Left ventricle myocardium inferior (tissue), 1 donor: ENCODE results near the gene MYOC. TPM values are rescaled to one million over a fixed set of nuclear protein-coding genes. Genes with fewer than 3 reads are reported as not detected.

Experiments
- DNase-seq: peaks from one replicate; pipeline ENCODE4 v3.0.0-alpha.2; 2020
- H3K27ac ChIP-seq: fragments of 200-600 bp; replicated peaks from 2 replicates; pipeline ENCODE4 v1.8.0; 2021
- H3K27me3 ChIP-seq: fragments of 200-600 bp; 2 replicates; pipeline ENCODE4 v1.8.0; 2021; ENCODE audit warnings: low read depth
- H3K36me3 ChIP-seq: fragments of 200-600 bp; 2 replicates; pipeline ENCODE4 v1.8.0; 2021
- H3K4me1 ChIP-seq: fragments of 200-600 bp; 2 replicates; pipeline ENCODE4 v1.8.0; 2021
- H3K4me3 ChIP-seq: fragments of 200-600 bp; 2 replicates; pipeline ENCODE4 v1.8.0; 2021; ENCODE audit warnings: mild to moderate bottlenecking, moderate library complexity
- H3K9me3 ChIP-seq: fragments of 200-600 bp; replicated peaks from 2 replicates; pipeline ENCODE4 v1.8.0; 2021
- CTCF ChIP-seq: fragments of 200-600 bp; IDR thresholded peaks from 2 replicates; pipeline ENCODE4 v1.8.0; 2021; ENCODE audit warnings: antibody characterized with exemption, mild to moderate bottlenecking, borderline replicate concordance
- intact Hi-C: fragments of 100-400 bp; cut with micrococcal nuclease; formaldehyde crosslinking; loops from one replicate; pipeline ENCODE4 v1.11.0; 2022
- total RNA-seq: library from RNA; stranded (reverse); fragmentation: NEBNext Ultra II Directional; extraction: Animal tissue kit (Norgen Biotek cat#: 25700); gene quantifications from one replicate; pipeline ENCODE4 v1.2.1, GENCODE V29; 2021
- donor health status: DM: no; HTN: yes; CAD: no; lungs with severe emphysema.

The MYOC gene
- total RNA-seq, 1 donor from 2014 or later, result 1.0 TPM

- no peak for DNase-seq
- Histone ChIP-seq H3K27ac (no peak overlapping the region), H3K9me3 (no peaks in the 10 kb centered on the region), H3K4me3 (no peak overlapping the region), H3K36me3 (no peaks in the 10 kb centered on the region), H3K27me3 (no peaks in the 10 kb centered on the region), H3K4me1 (peaks cover 6% of the 10 kb centered on the region)
- TF ChIP-seq CTCF, result no peak
- intact Hi-C loops, result loop anchor here (10.0 kb wide), 1 partner anchor 75 kb away; no protein-coding TSS in a partner anchor
These were observed 12.3 kb downstream of the MYOC start for GRCh38 chr1:171640225-171640624.

GRCh38 chr1:171637928-171638576 is 14.4 kb downstream of the MYOC start:
- Histone ChIP-seq H3K36me3 (no peaks in the 10 kb centered on the region), H3K4me1 (no peaks in the 10 kb centered on the region), H3K27me3 (no peaks in the 10 kb centered on the region), H3K9me3 (no peaks in the 10 kb centered on the region), H3K4me3 (no peak overlapping the region), H3K27ac (no peak overlapping the region)
- no peak for DNase-seq
- intact Hi-C loops, result no loop called here
- no peak for TF ChIP-seq CTCF

GRCh38 chr1:171636141-171636540 is 16.3 kb downstream of the MYOC start:
- intact Hi-C loops, result no loop called here
- Histone ChIP-seq H3K4me3 (no peak overlapping the region), H3K4me1 (no peaks in the 10 kb centered on the region), H3K9me3 (peaks cover 7% of the 10 kb centered on the region), H3K36me3 (no peaks in the 10 kb centered on the region), H3K27me3 (no peaks in the 10 kb centered on the region), H3K27ac (no peak overlapping the region)
- no peak for DNase-seq
- TF ChIP-seq CTCF, result no peak

- Histone ChIP-seq H3K27me3 (no peaks in the 10 kb centered on the region), H3K27ac (no peak overlapping the region), H3K4me3 (no peak overlapping the region), H3K9me3 (peaks cover 7% of the 10 kb centered on the region), H3K4me1 (no peaks in the 10 kb centered on the region), H3K36me3 (no peaks in the 10 kb centered on the region)
- no peak for DNase-seq
- no peak for TF ChIP-seq CTCF
- intact Hi-C loops, result no loop called here
These were observed 16.8 kb downstream of the MYOC start for GRCh38 chr1:171635661-171636060.

GRCh38 chr1:171628225-171628624 is 24.3 kb downstream of the MYOC start:
- intact Hi-C loops, result no loop called here
- H3K36me3 ChIP-seq, result no peaks in the 10 kb centered on the region
- peaks cover 7% of the 10 kb centered on the region for H3K9me3 ChIP-seq
- H3K27me3 ChIP-seq, result peaks cover 5% of the 10 kb centered on the region
- H3K27ac ChIP-seq, result no peak overlapping the region
- H3K4me1 ChIP-seq, result no peaks in the 10 kb centered on the region
- no peak for TF ChIP-seq CTCF
- H3K4me3 ChIP-seq, result no peak overlapping the region
- DNase-seq, result no peak
